ENCODE results near the gene PTHLH.
A peak's percentile ranks its signal among the peaks of the same experiment; 100 is the strongest.

Gene PTHLH

GRCh38 chr12:27979145-27979544 is 6.6 kb upstream of the PTHLH start:
- peak; percentile 62 for DNase-seq (ENCODE audit: low read depth)
- no peak overlapping the region for H3K4me3 ChIP-seq (ENCODE audit: control insufficient read depth, low read depth, low read length)
- no peak for TF ChIP-seq CTCF (conservative IDR thresholded peaks at IDR 0.05; ENCODE audit: control insufficient read depth, insufficient read depth, low read depth, low read length)

GRCh38 chr12:27975222-27976136 is 2.9 kb upstream of the PTHLH start:
- peak overlapping the region; percentile 37 for H3K4me3 ChIP-seq (ENCODE audit: control insufficient read depth, low read depth, low read length)
- TF ChIP-seq CTCF (conservative IDR thresholded peaks at IDR 0.05; ENCODE audit: control insufficient read depth, insufficient read depth, low read depth, low read length): no peak
- DNase-seq (ENCODE audit: low read depth): peak; percentile 58

- H3K4me3 ChIP-seq (ENCODE audit: control insufficient read depth, low read depth, low read length): peak overlapping the region; percentile 37
- TF ChIP-seq CTCF (conservative IDR thresholded peaks at IDR 0.05; ENCODE audit: control insufficient read depth, insufficient read depth, low read depth, low read length): no peak
- no peak for DNase-seq (ENCODE audit: low read depth)
Observed at GRCh38 chr12:27974735-27975221, 2.2 kb upstream of the PTHLH start.

GRCh38 chr12:27973487-27973890 is 956 bp upstream of the PTHLH start:
- peak; percentile 37 for DNase-seq (ENCODE audit: low read depth)
- TF ChIP-seq CTCF (conservative IDR thresholded peaks at IDR 0.05; ENCODE audit: control insufficient read depth, insufficient read depth, low read depth, low read length): no peak
- H3K4me3 ChIP-seq (ENCODE audit: control insufficient read depth, low read depth, low read length): no peak overlapping the region

- no peak for DNase-seq (ENCODE audit: low read depth)
- TF ChIP-seq CTCF (conservative IDR thresholded peaks at IDR 0.05; ENCODE audit: control insufficient read depth, insufficient read depth, low read depth, low read length): no peak
- no peak overlapping the region for H3K4me3 ChIP-seq (ENCODE audit: control insufficient read depth, low read depth, low read length)
Observed at GRCh38 chr12:27971606-27972005, 927 bp downstream of the PTHLH start.

GRCh38 chr12:27971121-27971489 is 1.4 kb downstream of the PTHLH start:
- DNase-seq (ENCODE audit: low read depth): no peak
- peak overlapping the region; percentile 60 for H3K4me3 ChIP-seq (ENCODE audit: control insufficient read depth, low read depth, low read length)
- TF ChIP-seq CTCF (conservative IDR thresholded peaks at IDR 0.05; ENCODE audit: control insufficient read depth, insufficient read depth, low read depth, low read length): no peak

Data from fibroblast of mammary gland (primary cell).